Neuronal stem cell (in vitro differentiated cells): ENCODE data around the gene NASP.

Source experiments
- DNase-seq: peaks from one replicate; pipeline ENCODE4 v3.0.0-alpha.2; 2013; ENCODE audit warnings: low spot score
- H2AFZ ChIP-seq: one replicate; pipeline ENCODE4 v1.6.1; 2013; ENCODE audit warnings: mild to moderate bottlenecking, low read length, inconsistent platforms
- H2AK5ac ChIP-seq: 2 replicates; pipeline ENCODE4 v1.6.1; 2013; ENCODE audit warnings: low read depth, mild to moderate bottlenecking, inconsistent platforms, low read length, moderate library complexity, mixed read lengths
- H2BK120ac ChIP-seq: 2 replicates; pipeline ENCODE4 v1.6.1; 2013; ENCODE audit warnings: low read depth, mild to moderate bottlenecking, inconsistent platforms, low read length, moderate library complexity, mixed read lengths
- H2BK12ac ChIP-seq: one replicate; pipeline ENCODE4 v1.6.1; 2013; ENCODE audit warnings: low read length, inconsistent platforms
- H2BK15ac ChIP-seq: 2 replicates; pipeline ENCODE4 v1.6.1; 2013; ENCODE audit warnings: mild to moderate bottlenecking, low read length, inconsistent platforms, mixed read lengths
- H2BK5ac ChIP-seq: one replicate; pipeline ENCODE4 v1.6.1; 2013; ENCODE audit warnings: inconsistent platforms, mild to moderate bottlenecking, low read length, moderate library complexity
- H3K14ac ChIP-seq: one replicate; pipeline ENCODE4 v1.6.1; 2013; ENCODE audit warnings: low read length, inconsistent platforms
- H3K18ac ChIP-seq: 2 replicates; pipeline ENCODE4 v1.6.1; 2013; ENCODE audit warnings: low read length, inconsistent platforms
- H3K23ac ChIP-seq: 2 replicates; pipeline ENCODE4 v1.6.1; 2013; ENCODE audit warnings: low read depth, mild to moderate bottlenecking, mixed read lengths, low read length, inconsistent platforms; ENCODE audit not compliant: poor library complexity
- H3K27ac ChIP-seq: replicated peaks from 3 replicates; pipeline ENCODE4 v1.5.1; 2013; ENCODE audit warnings: low read length, inconsistent platforms
- H3K27me3 ChIP-seq, 3 experiments: 2 replicates each; pipeline ENCODE4 v1.6.1; 2013; ENCODE audit warnings: low read length in 3 of 3, mild to moderate bottlenecking in 2 of 3, inconsistent platforms in 1 of 3, low read depth in 1 of 3, mixed read lengths in 1 of 3, moderate library complexity in 1 of 3; ENCODE audit not compliant: control insufficient read depth in 3 of 3, insufficient read depth in 3 of 3
- H3K36me3 ChIP-seq, 2 donors: replicated peaks in 1 of 2; 2 replicates each; pipeline ENCODE4 v1.6.1; 2013; ENCODE audit warnings: low read length in 2 of 2; ENCODE audit not compliant: control insufficient read depth in 2 of 2, insufficient read depth in 2 of 2
- H3K4ac ChIP-seq: 2 replicates; pipeline ENCODE4 v1.6.1; 2013; ENCODE audit warnings: inconsistent platforms, mild to moderate bottlenecking, low read length, moderate library complexity
- H3K4me1 ChIP-seq, 2 donors: 1 replicate in 1 of 2; 2 replicates in 1 of 2; pipeline ENCODE4 v1.6.1; 2013; ENCODE audit warnings: low read length in 2 of 2, low read depth in 1 of 2; ENCODE audit not compliant: control insufficient read depth in 2 of 2, insufficient read depth in 1 of 2
- H3K4me2 ChIP-seq: one replicate; pipeline ENCODE4 v1.6.1; 2013; ENCODE audit warnings: mild to moderate bottlenecking, low read length, inconsistent platforms; ENCODE audit not compliant: insufficient read depth, poor library complexity, severe bottlenecking
- H3K4me3 ChIP-seq, 2 donors: 2 replicates each; pipeline ENCODE4 v1.5.1; 2013; ENCODE audit warnings: low read length in 2 of 2, mild to moderate bottlenecking in 2 of 2, inconsistent platforms in 1 of 2, moderate library complexity in 1 of 2
- H3K79me1 ChIP-seq: one replicate; pipeline ENCODE4 v1.6.1; 2013; ENCODE audit warnings: low read depth, mild to moderate bottlenecking, inconsistent platforms, low read length, moderate library complexity
- H3K9ac ChIP-seq: one replicate; pipeline ENCODE4 v1.6.1; 2013; ENCODE audit warnings: mild to moderate bottlenecking, low read depth, low read length, inconsistent platforms; ENCODE audit not compliant: poor library complexity
- H3K9me3 ChIP-seq, 2 donors: replicated peaks in 1 of 2; 2 replicates each; pipeline versions ENCODE3 to v1.6.1; 2013; ENCODE audit warnings: low read length in 2 of 2, mild to moderate bottlenecking in 2 of 2, inconsistent platforms in 1 of 2, low read depth in 1 of 2, mixed read lengths in 1 of 2, moderate library complexity in 1 of 2; ENCODE audit not compliant: control insufficient read depth in 2 of 2, insufficient read depth in 1 of 2
- H4K8ac ChIP-seq: one replicate; pipeline ENCODE4 v1.6.1; 2013; ENCODE audit warnings: low read depth, mild to moderate bottlenecking, inconsistent platforms, low read length, moderate library complexity
- H4K91ac ChIP-seq: one replicate; pipeline ENCODE4 v1.6.1; 2013; ENCODE audit warnings: low read length, low read depth, mild to moderate bottlenecking, inconsistent platforms; ENCODE audit not compliant: poor library complexity
- WGBS, 2 donors: extraction: QIAGEN DNeasy Blood & Tissue Kit; methylation state at CpG; one replicate each; pipeline ENCODE4 v1.1.7; 2013; ENCODE audit warnings: missing lambda C conversion rate in 2 of 2, mixed read lengths in 1 of 2; ENCODE audit not compliant: insufficient read length in 2 of 2, insufficient replicate concordance in 1 of 2; ENCODE audit errors: extremely low coverage in 2 of 2; 5-methylcytosine and 5-hydroxymethylcytosine counted together

Gene NASP

GRCh38 chr1:45604239-45604638 lies 20.4 kb downstream of the NASP start:
- Histone ChIP-seq H3K27ac (no peak overlapping the region), H3K9ac (no peak overlapping the region), H3K23ac (no peak overlapping the region), H2BK12ac (no peak overlapping the region), H3K4ac (no peak overlapping the region), H4K91ac (no peak overlapping the region), H2BK5ac (no peak overlapping the region), H2BK15ac (no peak overlapping the region), H3K9me3 (no peaks in the 10 kb centered on the region), H3K79me1 (no peaks in the 10 kb centered on the region), H2AFZ (no peak overlapping the region), H3K27me3 (no peaks in the 10 kb centered on the region), H3K36me3 (peaks cover 18 to 98% of the 10 kb centered on the region in 2 donors), H2BK120ac (no peak overlapping the region), H3K4me1 (no peaks in the 10 kb centered on the region), H4K8ac (no peak overlapping the region), H3K18ac (no peak overlapping the region), H2AK5ac (no peak overlapping the region), H3K4me2 (no peak overlapping the region), H3K4me3 (no peak overlapping the region), H3K14ac (no peak overlapping the region)
- no peak for DNase-seq
- WGBS, 2 donors = no CpG with 5 or more reads among the region's 2 CpGs

GRCh38 chr1:45607404-45608074 lies 23.7 kb downstream of the NASP start:
- no peak overlapping the region for H2AFZ ChIP-seq
- no peak overlapping the region for H2AK5ac ChIP-seq
- H2BK5ac ChIP-seq = no peak overlapping the region
- H3K9me3 ChIP-seq = peaks cover 0 to 1% of the 10 kb centered on the region in 2 donors
- no peak overlapping the region for H3K23ac ChIP-seq
- no peak overlapping the region for H4K8ac ChIP-seq
- H3K18ac ChIP-seq = no peak overlapping the region
- H3K4ac ChIP-seq = no peak overlapping the region
- no peak overlapping the region for H3K4me3 ChIP-seq
- H3K79me1 ChIP-seq = no peaks in the 10 kb centered on the region
- no peak overlapping the region for H4K91ac ChIP-seq
- no peak overlapping the region for H2BK12ac ChIP-seq
- no peak overlapping the region for H3K27ac ChIP-seq
- DNase-seq = no peak
- H3K27me3 ChIP-seq = no peaks in the 10 kb centered on the region
- H3K4me2 ChIP-seq = no peak overlapping the region
- H3K4me1 ChIP-seq = no peaks in the 10 kb centered on the region
- no CpG with 5 or more reads among the region's 6 CpGs for WGBS, 2 donors
- no peak overlapping the region for H3K9ac ChIP-seq
- peaks cover 24 to 99% of the 10 kb centered on the region in 2 donors for H3K36me3 ChIP-seq
- no peak overlapping the region for H3K14ac ChIP-seq
- no peak overlapping the region for H2BK120ac ChIP-seq
- H2BK15ac ChIP-seq = no peak overlapping the region

DNA sequence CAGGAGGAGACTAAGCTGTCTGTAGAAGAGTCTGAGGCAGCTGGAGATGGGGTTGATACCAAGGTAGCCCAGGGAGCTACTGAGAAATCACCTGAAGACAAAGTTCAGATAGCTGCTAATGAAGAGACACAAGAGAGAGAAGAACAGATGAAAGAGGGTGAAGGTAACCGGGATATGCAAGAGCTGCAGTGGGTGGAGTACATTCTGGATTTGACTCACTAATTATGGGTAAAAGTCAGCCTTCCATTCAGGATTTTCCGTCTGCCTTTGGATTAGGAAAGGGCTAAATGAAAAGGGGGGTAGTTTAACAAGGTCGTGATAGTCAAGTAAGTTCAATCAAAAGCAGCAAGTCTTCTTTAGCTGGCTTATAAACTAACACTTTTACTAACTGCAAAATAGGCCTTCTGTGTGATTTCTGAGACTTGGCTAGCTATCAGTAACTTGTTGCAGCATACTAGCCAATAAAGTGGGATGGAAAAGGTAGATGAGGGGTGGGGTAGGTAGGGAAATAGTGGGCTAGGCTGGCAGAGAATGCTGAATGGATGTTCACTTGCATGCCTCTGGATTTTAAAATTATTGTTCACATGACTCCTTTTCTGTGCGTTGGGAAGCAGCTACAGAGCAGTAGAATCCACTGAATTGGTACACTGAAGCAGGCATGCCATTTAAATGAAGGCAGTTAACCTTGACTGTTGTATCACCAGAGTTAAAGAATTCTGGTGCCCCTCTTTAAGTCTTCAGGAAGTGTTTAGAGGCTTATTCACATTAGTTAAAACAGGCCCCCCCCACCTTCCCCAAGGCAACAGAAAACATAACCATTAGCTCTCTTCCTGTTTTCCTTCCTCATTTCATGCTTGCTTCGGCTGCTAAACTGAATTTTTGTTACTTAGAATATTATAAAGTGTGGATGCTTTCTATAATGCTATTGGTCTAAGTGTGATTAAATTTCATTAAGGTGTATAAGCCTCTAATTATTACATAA lies 24.6 kb downstream of the NASP start:
- Histone ChIP-seq H3K79me1 (no peaks in the 10 kb centered on the region), H3K27ac (no peak overlapping the region), H2AK5ac (no peak overlapping the region), H3K9ac (no peak overlapping the region), H3K4ac (no peak overlapping the region), H3K18ac (no peak overlapping the region), H4K91ac (no peak overlapping the region), H3K27me3 (no peaks in the 10 kb centered on the region), H2BK5ac (no peak overlapping the region), H3K9me3 (peaks cover 0 to 1% of the 10 kb centered on the region in 2 donors), H3K36me3 (peaks cover 28 to 99% of the 10 kb centered on the region in 2 donors), H2BK120ac (no peak overlapping the region), H3K4me3 (no peak overlapping the region), H3K14ac (no peak overlapping the region), H3K23ac (no peak overlapping the region), H2BK15ac (no peak overlapping the region), H3K4me2 (no peak overlapping the region), H2AFZ (no peak overlapping the region), H2BK12ac (no peak overlapping the region), H3K4me1 (no peaks in the 10 kb centered on the region), H4K8ac (no peak overlapping the region)
- no CpG with 5 or more reads among the region's 5 CpGs for WGBS, 2 donors
- no peak for DNase-seq

DNA sequence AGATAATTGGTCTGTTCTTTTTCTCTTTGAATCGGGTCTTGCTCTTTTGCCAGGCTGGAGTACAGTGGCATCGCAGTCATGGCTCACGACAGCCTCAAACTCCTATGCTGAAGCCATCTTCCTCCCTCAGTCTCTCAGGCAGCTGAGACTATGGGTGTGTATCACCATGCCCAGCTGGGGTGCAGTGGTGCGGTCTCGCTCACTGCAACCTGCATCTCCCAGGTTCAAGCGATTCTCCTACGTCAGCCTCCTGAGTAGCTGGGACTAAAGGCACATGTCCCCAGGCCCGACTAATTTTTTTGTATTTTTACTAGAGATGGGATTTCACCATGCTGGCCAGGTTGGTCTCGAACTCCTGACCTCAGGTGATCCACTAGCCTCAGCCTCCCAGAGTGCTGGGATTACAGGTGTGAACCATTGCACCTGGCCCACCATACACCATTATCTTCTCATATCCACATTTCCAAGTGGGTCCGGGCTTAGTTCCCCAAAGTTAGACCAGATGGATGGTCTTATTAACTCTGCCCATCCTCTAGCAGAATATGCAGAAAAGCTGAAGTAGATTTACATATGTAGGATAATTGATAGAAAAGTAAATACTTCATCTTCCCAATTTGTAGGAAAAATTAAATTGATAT lies 26.9 kb downstream of the NASP start:
- Histone ChIP-seq H3K27me3 (no peaks in the 10 kb centered on the region), H4K91ac (peak overlapping the region; percentile 86), H3K14ac (no peak overlapping the region), H2AK5ac (no peak overlapping the region), H3K23ac (no peak overlapping the region), H3K27ac (no peak overlapping the region), H3K36me3 (peaks cover 39 to 98% of the 10 kb centered on the region in 2 donors), H3K79me1 (no peaks in the 10 kb centered on the region), H2BK5ac (no peak overlapping the region), H3K18ac (no peak overlapping the region), H3K4ac (no peak overlapping the region), H4K8ac (no peak overlapping the region), H3K9ac (no peak overlapping the region), H2BK12ac (no peak overlapping the region), H2BK120ac (no peak overlapping the region), H3K9me3 (peaks cover 0 to 1% of the 10 kb centered on the region in 2 donors), H2BK15ac (no peak overlapping the region), H2AFZ (no peak overlapping the region), H3K4me3 (no peak overlapping the region), H3K4me1 (no peaks in the 10 kb centered on the region), H3K4me2 (no peak overlapping the region)
- DNase-seq = no peak
- WGBS, 2 donors = no CpG with 5 or more reads among the region's 10 CpGs
